Ovary (tissue), 3 donors: ENCODE results near the gene ADD2.

Experiments used
- CTCF ChIP-seq, 3 donors: fragments of 450-650 bp in 2 of 3; fragments of 200-600 bp in 1 of 3; IDR thresholded peaks; one replicate each; pipeline versions ENCODE4 v1.5.1 to v1.8.0; 2016 to 2022; ENCODE audit warnings: antibody characterized with exemption in 3 of 3, mild to moderate bottlenecking in 1 of 3
- EP300 ChIP-seq: sonication (generic); formaldehyde crosslinking; IDR thresholded peaks from one replicate; pipeline ENCODE4 v1.6.1; 2017; ENCODE audit warnings: antibody characterized with exemption
- POLR2A ChIP-seq: fragments of 450-650 bp; IDR thresholded peaks from one replicate; pipeline ENCODE4 v1.6.1; 2017; ENCODE audit warnings: antibody characterized with exemption, mild to moderate bottlenecking, moderate library complexity
- donor health status: DM: no; HTN: no; CAD: no.

- TF ChIP-seq CTCF (IDR thresholded peaks at IDR 0.05) (no peak), EP300 (no peak), POLR2A (no peak)
Measured at GRCh38 chr2:70743068-70743467, 24.9 kb downstream of the ADD2 start.
